ENCODE measurements around the gene PTPRN. TPM values are rescaled to one million over a fixed set of nuclear protein-coding genes. Genes with fewer than 3 reads are reported as not detected.

Gene PTPRN
- polyA plus RNA-seq, 1 donor (not counting 4 experiments of a cell fraction or from before 2014, with no cell fraction given) = not detected

- no peak overlapping the region for H3K4me3 ChIP-seq (ENCODE audit: control insufficient read depth in 2 of 3, extremely low read depth in 1 of 3, insufficient read depth in 2 of 3, low read depth in 1 of 3, low read length in 3 of 3)
- H3K4me2 ChIP-seq (ENCODE audit: control insufficient read depth, extremely low read depth, insufficient read depth, low read depth, low read length) = no peak overlapping the region
- DNase-seq (ENCODE audit: low read depth, low spot score) (no peak), FAIRE-seq (no peak)
- no peaks in the 10 kb centered on the region for H3K36me3 ChIP-seq (ENCODE audit: control insufficient read depth in 2 of 2, extremely low read depth in 1 of 2, insufficient read depth in 2 of 2, low read length in 2 of 2)
- no peak overlapping the region for H3K27ac ChIP-seq (ENCODE audit: control insufficient read depth, insufficient read depth, low read length)
- H2AFZ ChIP-seq (ENCODE audit: control insufficient read depth, low read length) = no peak overlapping the region
- H3K9me3 ChIP-seq (ENCODE audit: control insufficient read depth, low read depth, low read length) = no peaks in the 10 kb centered on the region
- no peaks in the 10 kb centered on the region for H3K4me1 ChIP-seq (ENCODE audit: control insufficient read depth, extremely low read depth, insufficient read depth, low read length)
- dilution Hi-C loops (cut with MboI; ENCODE audit: extremely low pct_ligation_motif_present, low sequenced_read_pairs) = no loop called here
- H3K79me2 ChIP-seq (ENCODE audit: control insufficient read depth, insufficient read depth, low read length) = no peaks in the 10 kb centered on the region
- H3K9ac ChIP-seq (ENCODE audit: control insufficient read depth, extremely low read depth, insufficient read depth, low read length) = no peak overlapping the region
- H3K27me3 ChIP-seq (ENCODE audit: control insufficient read depth, extremely low read depth, insufficient read depth, low read length) = peaks cover 38% of the 10 kb centered on the region
- no peaks in the 10 kb centered on the region for H4K20me1 ChIP-seq (ENCODE audit: control insufficient read depth, extremely low read depth, insufficient read depth, low read length)
- no peaks in the 10 kb centered on the region for H3K9me1 ChIP-seq (ENCODE audit: control insufficient read depth, extremely low read depth, insufficient read depth, low read length)
- TF ChIP-seq CTCF (optimal IDR thresholded peaks at IDR 0.05 in 1 of 3, IDR thresholded peaks at IDR 0.05 in 1 of 3, conservative IDR thresholded peaks at IDR 0.05 in 1 of 3; ENCODE audit: extremely low read depth in 1 of 3, insufficient read depth in 2 of 3, low read length in 3 of 3) = no peak
- TF ChIP-seq EZH2 (IDR thresholded peaks at IDR 0.05; ENCODE audit: low read length) = no peak
Observed at GRCh38 chr2:219356834-219357233, 47.6 kb upstream of the PTPRN start.

- FAIRE-seq = no peak
- no peaks in the 10 kb centered on the region for H3K9me3 ChIP-seq (ENCODE audit: control insufficient read depth, low read depth, low read length)
- dilution Hi-C loops (cut with MboI; ENCODE audit: extremely low pct_ligation_motif_present, low sequenced_read_pairs) = no loop called here
- H3K79me2 ChIP-seq (ENCODE audit: control insufficient read depth, insufficient read depth, low read length) = no peaks in the 10 kb centered on the region
- no peaks in the 10 kb centered on the region for H3K9me1 ChIP-seq (ENCODE audit: control insufficient read depth, extremely low read depth, insufficient read depth, low read length)
- H3K4me1 ChIP-seq (ENCODE audit: control insufficient read depth, extremely low read depth, insufficient read depth, low read length) = no peaks in the 10 kb centered on the region
- peaks cover 48% of the 10 kb centered on the region for H3K27me3 ChIP-seq (ENCODE audit: control insufficient read depth, extremely low read depth, insufficient read depth, low read length)
- DNase-seq (ENCODE audit: low read depth, low spot score) = no peak
- H3K27ac ChIP-seq (ENCODE audit: control insufficient read depth, insufficient read depth, low read length) = no peak overlapping the region
- no peak overlapping the region for H3K4me2 ChIP-seq (ENCODE audit: control insufficient read depth, extremely low read depth, insufficient read depth, low read depth, low read length)
- H2AFZ ChIP-seq (ENCODE audit: control insufficient read depth, low read length) = no peak overlapping the region
- H4K20me1 ChIP-seq (ENCODE audit: control insufficient read depth, extremely low read depth, insufficient read depth, low read length) = no peaks in the 10 kb centered on the region
- no peak overlapping the region for H3K9ac ChIP-seq (ENCODE audit: control insufficient read depth, extremely low read depth, insufficient read depth, low read length)
- no peak overlapping the region for H3K4me3 ChIP-seq (ENCODE audit: control insufficient read depth in 2 of 3, extremely low read depth in 1 of 3, insufficient read depth in 2 of 3, low read depth in 1 of 3, low read length in 3 of 3)
- no peaks in the 10 kb centered on the region for H3K36me3 ChIP-seq (ENCODE audit: control insufficient read depth in 2 of 2, extremely low read depth in 1 of 2, insufficient read depth in 2 of 2, low read length in 2 of 2)
- TF ChIP-seq EZH2 (IDR thresholded peaks at IDR 0.05; ENCODE audit: low read length) = no peak
- no peak for TF ChIP-seq CTCF (optimal IDR thresholded peaks at IDR 0.05 in 1 of 3, IDR thresholded peaks at IDR 0.05 in 1 of 3, conservative IDR thresholded peaks at IDR 0.05 in 1 of 3; ENCODE audit: extremely low read depth in 1 of 3, insufficient read depth in 2 of 3, low read length in 3 of 3)
Observed at GRCh38 chr2:219354582-219354981, 45.4 kb upstream of the PTPRN start.

All from keratinocyte (primary cell).